ENCODE measurements around the gene LY86. TPM values are rescaled to one million over a fixed set of nuclear protein-coding genes. Genes with fewer than 3 reads are reported as not detected.
"Not testable (repeated sequence)": the region's sequence is repeated elsewhere in the genome, so short reads cannot be mapped to it uniquely, and the experiment has no call there.

The LY86 gene
- total RNA-seq, 1 donor from 2014 or later, result not detected

DNA sequence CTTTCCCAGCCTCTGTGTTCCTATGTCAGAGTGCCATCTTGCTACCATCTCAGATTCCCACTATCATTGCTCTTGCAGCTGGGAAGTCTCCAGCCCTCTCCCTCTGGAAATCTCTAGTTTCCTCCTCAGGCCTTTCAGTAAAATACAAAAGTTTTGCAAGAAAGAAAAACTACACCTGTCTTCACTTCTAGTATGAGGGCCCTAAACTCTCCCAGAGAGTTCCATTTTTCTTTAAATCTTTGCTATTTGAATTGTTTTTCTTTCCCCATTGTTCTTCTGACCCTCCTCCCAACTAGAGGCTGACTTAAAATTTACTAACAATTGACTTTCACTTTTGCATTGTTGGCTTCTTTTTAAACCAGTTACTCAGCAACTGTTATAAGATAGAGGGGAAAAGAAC lies 62.8 kb downstream of the LY86 start:
- no peak for DNase-seq (ENCODE audit: low read depth)

DNA sequence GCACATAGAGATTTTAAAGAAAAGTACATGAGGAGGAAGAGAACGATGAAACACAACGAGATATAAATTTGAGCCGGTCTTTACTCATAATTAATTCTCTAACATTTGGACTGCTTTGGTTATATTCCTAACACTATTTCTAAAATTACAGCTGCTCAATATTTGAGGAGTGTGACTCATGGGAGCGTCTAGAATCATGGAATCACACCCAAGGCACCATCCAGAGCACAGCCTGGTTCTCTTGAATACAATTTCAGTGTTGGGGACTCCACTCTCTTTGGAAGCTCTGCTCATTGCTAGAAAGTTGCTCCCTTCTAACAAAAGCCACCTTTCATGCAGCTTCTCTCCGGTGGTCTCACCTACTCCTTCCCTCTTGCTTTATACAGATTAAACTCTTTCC lies 64.4 kb downstream of the LY86 start:
- DNase-seq (ENCODE audit: low read depth), result no peak

DNA sequence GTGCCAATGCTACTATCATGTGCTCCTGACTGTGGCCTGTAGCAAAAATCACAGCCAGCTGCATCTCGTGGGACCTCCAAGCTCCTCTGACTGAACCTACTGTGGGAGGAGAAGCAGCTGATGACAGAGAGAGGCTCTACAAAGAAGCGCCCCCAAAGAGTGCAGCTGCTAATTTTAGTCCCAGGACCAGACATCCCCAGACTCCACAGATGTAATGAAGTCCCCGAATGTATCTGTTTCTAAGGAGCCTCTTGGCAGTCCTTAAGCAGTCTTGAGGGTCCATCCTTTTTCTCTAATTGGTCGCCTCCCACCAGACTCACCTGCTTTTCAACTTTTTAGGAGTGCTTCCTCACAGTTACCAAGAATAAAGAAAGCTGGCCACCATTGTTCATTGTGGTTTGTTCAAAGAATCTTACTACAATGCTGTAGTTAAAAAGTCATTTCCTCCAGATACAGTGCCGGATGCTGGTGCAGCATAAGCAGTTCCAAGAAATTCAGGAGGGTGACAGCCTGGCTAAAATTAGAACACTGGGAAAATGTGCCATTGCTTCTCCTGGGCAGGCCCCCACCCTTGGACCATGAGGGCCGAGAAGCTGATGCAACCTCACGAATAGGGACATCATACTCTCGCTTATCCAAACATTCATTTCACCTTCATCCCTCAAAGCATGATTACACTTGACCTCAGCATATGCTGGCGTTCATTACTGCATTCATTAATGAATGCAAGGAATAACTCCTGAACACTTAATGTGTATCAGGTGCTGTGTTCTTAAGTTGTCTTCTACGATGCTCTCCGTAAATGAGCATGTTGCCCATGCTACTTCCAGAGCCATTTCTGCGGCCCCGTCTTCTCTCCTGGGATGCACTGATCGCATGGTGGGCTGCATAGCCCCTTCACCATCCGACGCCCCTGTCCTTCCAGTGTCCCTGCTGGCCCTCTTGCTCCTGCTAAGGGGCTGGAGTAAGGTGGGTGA lies 66.4 kb downstream of the LY86 start:
- DNase-seq (ENCODE audit: low read depth), result peak; percentile 48

DNA sequence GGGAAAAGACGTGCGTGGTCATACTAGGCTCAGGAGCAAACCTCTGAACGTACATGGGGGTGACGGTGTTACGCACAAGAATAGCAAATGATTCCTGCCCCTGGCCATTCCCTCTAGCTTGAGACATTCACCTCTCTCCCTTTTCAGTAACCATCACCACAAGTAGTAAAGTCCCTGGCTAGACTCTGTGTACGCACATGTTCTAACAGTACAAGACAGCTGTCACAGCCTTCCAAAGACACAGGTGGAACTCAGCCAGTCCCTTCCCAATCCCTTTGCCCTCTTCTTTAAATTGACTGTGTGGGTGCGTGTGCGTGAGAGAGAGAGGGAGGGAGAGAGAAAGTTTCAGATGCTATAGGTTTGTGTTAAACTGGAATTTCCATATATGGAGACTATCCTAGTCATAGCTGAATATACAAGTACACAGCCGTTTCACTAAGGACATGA lies 67.3 kb downstream of the LY86 start:
- peak; percentile 50 for DNase-seq (ENCODE audit: low read depth)

DNA sequence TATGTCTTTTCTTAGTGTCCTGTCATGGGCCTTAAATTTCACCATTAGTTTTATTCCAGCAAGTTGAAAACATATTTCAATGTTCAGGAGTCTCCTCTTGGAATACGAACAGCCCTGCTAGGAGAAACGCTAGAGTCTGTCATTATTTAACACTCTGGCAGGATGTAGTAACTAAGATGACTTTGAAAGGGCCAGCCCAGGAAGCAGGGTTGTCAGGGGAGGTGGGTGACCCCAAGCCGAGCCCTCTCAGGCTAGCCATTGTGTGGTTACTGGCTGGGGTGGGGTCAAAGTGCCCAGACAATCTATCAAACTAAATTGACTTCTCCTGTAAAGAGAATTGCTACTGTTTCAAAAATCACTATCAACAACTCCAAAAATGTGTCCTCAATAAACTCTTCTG lies 67.8 kb downstream of the LY86 start:
- no peak for DNase-seq (ENCODE audit: low read depth)

DNA sequence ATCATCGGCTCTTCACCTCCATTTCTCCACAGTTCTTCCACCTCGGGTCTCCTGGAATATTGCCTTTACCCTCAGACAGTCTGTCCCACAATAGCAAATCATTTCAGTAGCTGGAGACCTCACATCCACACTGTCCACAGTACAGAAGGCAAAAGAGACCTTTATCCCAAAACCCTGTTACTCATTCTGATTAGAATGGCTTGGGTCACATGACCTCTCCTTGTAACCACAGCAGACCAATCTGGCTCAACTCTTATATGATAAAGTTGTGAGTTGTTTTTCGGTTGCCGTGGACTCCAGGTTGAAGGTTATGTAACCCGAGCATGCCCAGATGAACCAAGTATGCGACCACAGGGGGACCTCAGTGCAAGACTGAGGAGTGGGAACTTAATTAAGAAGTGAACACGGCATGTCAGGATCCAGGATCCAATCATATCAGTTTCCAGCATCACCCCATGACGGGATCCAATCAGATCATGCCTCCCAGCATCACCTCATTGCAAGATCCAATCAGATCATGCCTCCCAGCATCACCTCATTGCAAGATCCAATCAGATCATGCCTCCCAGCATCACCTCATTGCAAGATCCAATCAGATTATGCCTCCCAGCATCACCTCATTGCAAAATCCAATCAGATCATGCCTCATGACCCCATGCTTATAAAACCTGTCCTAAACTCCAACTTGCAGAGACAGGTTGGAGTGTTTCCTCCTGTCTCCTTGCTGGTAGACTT lies 68.7 kb downstream of the LY86 start:
- no peak for DNase-seq (ENCODE audit: low read depth)

DNA sequence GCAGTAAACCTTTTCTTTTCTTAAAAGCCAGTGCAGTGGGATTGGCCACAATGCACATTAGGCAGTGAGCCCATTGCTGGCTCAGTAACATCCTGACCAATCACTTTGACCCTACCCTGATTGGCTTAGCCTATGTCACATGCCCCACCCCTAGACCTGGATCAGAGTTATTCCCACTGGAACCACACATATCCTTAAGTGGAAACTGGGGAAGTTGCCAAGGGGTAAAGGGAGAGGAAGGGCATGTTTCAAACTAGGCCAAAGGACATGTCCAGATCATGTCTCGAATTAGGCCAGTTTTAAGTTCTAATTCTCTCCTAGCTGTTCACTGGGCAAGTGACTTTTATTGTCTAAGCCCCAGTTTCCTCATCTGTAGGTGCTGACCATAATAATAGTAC lies 69.3 kb downstream of the LY86 start:
- no peak for DNase-seq (ENCODE audit: low read depth)

DNA sequence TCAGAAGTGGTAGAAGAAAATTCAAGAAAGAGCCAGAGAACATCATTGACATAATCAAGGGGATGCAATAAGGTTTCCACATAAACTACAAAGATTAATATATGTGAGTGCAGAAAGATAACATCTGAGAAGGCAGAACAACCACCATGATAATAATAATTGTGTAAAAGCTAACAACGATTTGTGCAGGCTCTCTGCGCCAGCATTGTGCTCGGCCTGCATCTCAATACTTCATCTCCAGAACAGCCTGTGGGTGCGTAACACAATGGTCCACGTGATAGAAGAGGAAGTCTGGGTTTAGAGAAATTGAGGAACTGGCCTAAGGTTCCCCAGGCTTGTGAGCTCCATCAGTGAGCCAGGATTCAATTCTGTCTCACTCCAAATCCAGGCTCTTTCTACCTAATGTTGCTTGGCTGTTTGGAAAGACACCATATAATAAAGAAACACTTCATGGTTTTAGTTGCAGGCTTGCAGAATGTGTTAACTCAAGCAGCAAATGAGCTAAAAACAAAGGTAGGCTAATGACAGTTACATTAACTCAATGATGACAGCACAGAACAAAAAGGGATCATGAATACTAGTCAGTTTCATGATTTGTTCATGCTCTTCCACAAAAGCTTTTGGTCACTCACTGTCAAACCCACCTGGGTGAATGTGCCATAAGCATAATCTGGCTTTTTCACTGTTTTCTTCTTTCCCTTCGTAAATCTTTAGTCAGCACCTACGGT lies 71.2 kb downstream of the LY86 start:
- DNase-seq (ENCODE audit: low read depth), result no peak

DNA sequence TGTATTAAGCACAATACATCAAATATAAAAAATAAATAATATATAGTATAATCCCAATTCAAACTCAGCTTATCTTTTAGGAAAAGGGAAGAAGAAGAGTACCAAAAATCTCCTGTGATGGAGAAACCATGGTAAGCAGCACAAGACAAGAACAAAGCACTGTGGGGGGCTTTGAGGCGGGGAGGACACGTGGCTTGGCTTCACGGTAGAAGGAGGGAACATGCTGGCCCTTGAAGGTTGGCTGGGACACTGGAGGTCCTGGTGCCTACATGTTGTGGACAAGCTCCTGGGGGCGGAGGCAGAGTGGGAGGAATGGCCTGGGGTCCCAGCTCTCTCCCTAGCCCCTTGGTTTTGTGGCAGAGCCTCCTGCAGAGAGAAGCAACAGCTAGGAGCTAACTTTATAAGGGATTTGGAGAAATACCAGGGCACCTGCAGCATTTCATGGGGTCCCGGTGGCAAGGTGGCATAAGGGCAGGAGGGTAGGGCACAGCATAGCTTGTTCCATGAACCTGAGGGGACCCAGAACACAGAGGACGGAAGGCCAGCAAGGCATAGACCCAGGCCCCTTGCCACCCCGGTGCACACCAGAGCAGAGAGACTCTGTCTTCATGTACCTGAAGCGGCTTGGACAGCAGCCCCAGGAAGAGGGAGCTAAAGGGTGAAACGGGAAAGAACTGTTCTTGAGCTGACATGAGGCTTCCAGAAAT lies 72.0 kb downstream of the LY86 start:
- DNase-seq (ENCODE audit: low read depth), result no peak

DNA sequence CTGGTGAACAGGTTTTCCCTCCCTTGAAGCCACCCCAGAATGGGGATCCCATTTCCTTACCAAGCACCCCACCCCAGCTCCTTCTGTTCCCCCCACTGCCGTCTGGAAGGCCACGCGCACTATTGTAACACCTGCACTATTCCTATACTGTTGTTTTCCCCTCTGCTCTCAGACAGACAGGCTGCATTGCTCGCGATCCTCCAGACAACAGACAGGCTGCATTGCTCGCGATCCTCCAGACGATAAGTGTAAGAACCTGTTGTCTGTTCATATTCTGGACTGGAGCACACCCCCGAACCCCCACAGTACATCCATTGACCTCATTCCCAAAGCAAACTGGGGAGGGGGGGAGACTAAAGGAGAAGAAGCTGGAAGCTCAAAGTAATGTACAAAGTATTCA lies 72.7 kb downstream of the LY86 start:
- DNase-seq (ENCODE audit: low read depth), result no peak

DNA sequence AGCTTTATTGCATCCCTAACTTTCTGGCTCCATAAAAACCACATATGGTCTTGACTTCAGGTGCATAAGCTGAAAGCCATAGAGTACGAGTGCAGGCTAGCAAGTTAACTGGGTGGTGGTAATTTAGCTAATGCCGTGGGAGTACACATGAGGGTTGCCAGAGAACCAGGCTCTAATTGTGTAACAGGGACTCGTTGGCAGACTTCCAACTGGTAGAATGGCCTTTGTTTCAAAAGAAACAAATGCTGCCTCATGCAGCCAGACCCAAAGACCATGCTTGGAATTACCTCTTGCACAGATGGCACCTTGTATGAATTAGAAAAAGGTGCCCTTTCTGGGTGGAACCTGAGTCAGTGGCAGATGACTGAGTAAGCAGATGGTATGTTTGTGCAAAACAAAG lies 73.2 kb downstream of the LY86 start:
- DNase-seq (ENCODE audit: low read depth), result peak; percentile 23

DNA sequence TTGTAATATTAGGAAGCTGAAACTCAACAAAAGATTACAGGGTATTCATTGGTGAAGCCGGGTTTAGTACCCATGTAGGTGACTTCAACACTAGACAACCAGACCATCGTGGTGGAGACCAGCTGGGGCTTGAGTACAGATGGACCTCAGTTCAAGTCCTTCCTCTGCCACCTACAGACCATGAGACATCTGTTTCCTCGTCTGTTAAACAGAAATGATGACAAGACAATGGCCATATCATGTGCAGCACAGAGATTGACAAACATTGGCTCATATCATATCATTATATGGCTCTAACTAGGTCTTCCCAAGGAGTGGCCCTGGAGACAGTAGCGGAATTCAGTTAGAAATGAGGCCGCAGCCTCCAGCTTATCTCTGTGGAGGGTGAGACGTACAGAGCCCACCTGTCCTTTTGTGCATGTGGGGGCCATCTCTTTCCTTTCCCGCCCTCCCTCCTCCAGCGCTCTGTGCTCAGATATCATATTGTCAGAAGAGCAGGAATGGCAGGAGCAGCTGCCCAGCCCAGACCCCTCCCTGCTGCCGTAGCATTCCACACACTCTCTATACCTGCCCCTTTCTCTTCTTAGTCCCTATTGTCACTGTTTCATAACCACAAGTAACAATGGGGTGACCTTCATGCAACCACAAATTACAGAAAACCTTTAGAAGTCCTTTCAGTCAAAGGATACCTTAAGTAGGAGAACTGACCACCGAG lies 75.1 kb downstream of the LY86 start:
- peak; percentile 28 for DNase-seq (ENCODE audit: low read depth)

DNA sequence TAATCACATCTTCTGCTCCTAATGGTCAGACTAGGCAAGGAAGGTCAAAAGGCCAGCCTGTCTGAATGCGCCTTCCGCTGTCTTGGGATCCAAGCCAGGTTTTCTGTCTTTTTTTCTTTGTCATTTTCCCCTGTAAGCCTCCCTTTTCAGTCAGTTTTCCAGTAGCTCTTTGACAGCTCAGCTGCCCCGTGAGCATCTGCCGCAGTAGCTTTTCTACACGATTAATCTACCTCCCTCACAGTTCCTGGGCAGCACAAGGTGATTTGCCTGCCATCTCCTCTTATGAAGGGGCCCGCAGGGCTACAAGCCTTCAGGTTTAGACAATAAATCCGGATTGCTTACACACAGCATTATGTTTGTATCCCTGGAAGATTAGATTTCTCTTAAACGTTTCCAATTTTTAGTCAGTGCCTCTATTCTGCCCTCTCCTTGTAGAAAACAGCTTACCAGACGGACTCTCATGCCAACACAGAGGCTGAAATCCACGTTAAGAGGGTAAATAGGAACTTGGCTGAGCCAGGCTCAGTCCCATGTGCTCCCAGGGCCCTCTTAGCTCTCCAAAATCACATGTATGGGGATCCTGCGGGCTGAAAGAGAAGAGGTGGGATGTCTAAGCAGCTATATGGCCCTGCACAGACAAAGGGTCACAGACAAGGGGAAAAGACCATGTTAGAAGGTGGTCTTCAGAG lies 77.2 kb downstream of the LY86 start:
- DNase-seq (ENCODE audit: low read depth), result no peak

DNA sequence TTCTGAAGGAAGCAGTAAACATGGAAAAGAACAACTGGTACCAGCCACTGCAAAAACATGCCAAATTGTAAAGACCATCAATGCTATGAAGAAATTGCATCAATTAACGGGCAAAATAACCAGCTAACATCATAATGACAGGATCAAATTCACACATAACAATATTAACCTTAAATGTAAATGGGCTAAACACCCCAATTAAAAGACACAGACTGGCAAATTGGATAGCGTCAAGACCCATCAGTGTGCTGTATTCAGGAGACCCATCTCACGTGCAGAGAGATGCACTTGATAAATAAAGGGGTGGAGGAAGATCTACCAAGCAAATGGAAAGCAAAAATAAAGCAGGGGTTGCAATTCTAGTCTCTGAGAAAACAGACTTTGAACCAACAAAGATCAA lies 81.6 kb downstream of the LY86 start:
- not testable (repeated sequence) for DNase-seq (ENCODE audit: low read depth)

DNA sequence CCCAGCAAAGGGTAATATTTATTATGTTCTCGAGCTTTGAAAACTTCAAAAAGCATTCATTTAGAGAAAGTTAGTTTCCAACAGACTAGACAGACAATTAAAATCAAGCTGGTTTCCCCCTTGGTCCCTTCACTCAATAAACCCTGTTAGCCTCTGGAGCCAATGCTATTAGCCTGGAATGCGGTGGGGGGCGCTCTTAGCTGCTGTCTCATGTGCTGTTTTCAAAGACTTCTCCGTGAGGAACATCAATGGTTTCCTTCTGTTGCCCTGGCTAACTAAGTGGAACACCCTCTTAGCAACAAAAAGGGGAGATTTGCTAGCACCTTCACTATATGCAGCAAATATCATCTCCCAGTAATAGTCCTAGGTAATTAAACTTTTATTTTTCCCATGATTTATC lies 86.4 kb downstream of the LY86 start:
- no peak for DNase-seq (ENCODE audit: low read depth)

DNA sequence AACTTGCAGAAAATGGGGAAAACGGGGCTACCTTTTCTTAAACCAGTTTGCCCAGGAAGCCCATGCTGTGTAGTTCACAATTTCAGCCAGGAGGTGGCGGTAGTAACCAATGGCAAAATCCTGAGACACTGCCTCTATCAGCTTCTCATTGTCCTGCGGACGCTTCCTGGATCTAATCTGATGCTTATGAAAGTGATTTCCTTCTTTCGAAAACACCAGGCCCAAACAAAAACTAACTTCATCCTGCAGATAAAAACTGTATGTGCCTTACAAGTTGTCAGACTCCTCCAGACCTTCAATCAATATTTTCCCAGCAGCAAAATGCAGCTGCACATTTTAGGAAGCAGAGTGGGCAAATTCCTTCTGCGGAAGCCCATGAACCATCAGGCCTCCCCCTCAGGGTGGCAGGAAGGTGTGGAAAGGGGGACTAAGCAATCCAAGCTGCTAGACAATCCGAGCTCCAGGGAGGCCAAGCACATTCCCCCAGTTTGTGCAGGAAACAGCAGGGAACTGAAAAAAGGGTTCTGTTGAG lies 88.5 kb downstream of the LY86 start:
- peak; percentile 85 for DNase-seq (ENCODE audit: low read depth)

DNA sequence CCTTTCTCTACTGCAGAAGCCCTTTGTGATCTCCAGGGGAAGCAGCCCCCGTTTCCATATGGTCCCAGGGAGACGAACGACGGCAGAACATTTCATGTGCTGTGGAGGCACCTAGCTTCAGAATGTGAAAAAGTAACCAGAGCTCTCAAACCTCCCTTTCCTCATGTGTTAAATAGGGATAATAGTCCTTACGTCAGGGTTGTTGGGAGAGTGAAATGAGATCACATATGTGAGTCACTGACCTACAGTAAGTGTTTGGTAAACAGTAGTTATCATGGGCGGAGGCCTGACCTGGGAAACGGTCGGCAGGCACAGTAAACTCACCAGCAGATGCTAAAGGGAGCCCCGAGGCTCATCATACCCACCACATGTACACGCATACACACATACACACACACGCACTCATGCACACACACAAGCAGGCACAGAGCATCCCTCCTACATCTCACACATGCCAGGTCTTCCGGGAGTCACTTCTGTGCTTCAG lies 89.7 kb downstream of the LY86 start:
- no peak for DNase-seq (ENCODE audit: low read depth)

DNA sequence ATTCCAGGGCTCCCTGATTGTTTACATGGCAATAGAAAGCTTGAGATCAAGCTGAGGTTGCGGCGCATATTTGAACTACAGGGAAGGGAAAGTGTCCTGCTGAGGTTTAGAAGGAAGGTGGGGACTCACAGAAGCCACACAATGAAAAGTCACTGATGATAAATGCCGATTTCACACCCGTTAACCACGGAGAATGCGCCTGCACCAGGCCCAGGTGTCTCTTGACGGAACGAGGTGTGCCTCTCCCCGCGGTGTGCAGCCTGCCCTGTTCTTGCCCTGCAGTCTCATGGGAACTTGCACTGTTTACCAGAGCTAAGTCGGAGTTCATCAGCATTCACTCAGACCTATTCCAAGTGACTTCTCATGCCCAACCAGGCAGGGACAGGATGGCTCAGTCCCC lies 90.3 kb downstream of the LY86 start:
- no peak for DNase-seq (ENCODE audit: low read depth)

DNA sequence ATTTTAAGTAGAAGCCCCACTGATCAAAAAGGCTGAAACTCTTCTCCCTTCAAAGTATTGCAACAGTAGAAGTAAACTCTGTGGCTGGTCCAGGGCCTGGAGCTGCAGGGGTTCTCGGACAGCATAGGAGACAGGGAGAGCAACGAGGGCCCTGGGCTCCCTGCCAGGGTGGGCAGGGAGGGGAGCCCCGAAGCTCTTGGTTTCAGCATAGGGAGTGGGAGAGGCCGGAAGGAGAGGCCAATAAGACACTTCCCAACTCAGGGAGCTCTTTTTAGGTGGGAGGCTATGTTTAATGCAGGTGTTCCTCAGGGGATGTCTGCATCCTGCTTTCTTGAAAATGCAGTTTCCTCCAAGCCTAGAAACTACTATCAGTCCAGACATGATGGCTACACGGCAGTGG lies 91.1 kb downstream of the LY86 start:
- DNase-seq (ENCODE audit: low read depth), result no peak

Measured in myocyte (in vitro differentiated cells).